ENCODE data around the gene GPR162. TPM values are rescaled to one million over a fixed set of nuclear protein-coding genes. Genes with fewer than 3 reads are reported as not detected.
A peak's percentile ranks its signal among the peaks of the same experiment; 100 is the strongest.
"Not testable (repeated sequence)": the region's sequence is repeated elsewhere in the genome, so short reads cannot be mapped to it uniquely, and the experiment has no call there.

GPR162 gene
- total RNA-seq, 4 donors from 2014 or later, result 1.3 to 2.3 (median 1.5) TPM; not detected in 1

- Histone ChIP-seq H3K4me3 (peak overlapping the region in 3 of 4 donors; percentile 73 to 89 (median 85)), H3K9me3 (no peaks in the 10 kb centered on the region), H3K27me3 (no peaks in the 10 kb centered on the region), H3K27ac (peak overlapping the region; percentile 78 to 94 (median 92)), H3K36me3 (peaks cover 5 to 37% (median 8%) of the 10 kb centered on the region in 3 donors), H3K4me1 (peaks cover 41 to 75% (median 42%) of the 10 kb centered on the region in 3 donors)
- WGBS, 2 donors, result 41 to 52% methylated on average over 7 to 11 of the region's 12 CpGs
- no peak for DNase-seq
- TF ChIP-seq, protein P1, sequence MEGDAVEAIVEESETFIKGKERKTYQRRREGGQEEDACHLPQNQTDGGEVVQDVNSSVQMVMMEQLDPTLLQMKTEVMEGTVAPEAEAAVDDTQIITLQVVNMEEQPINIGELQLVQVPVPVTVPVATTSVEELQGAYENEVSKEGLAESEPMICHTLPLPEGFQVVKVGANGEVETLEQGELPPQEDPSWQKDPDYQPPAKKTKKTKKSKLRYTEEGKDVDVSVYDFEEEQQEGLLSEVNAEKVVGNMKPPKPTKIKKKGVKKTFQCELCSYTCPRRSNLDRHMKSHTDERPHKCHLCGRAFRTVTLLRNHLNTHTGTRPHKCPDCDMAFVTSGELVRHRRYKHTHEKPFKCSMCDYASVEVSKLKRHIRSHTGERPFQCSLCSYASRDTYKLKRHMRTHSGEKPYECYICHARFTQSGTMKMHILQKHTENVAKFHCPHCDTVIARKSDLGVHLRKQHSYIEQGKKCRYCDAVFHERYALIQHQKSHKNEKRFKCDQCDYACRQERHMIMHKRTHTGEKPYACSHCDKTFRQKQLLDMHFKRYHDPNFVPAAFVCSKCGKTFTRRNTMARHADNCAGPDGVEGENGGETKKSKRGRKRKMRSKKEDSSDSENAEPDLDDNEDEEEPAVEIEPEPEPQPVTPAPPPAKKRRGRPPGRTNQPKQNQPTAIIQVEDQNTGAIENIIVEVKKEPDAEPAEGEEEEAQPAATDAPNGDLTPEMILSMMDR (IDR thresholded peaks at IDR 0.05), result no peak
- TF ChIP-seq POLR2A (IDR thresholded peaks at IDR 0.05), result no peak
- intact Hi-C loops (cut with DNase I), result loop anchor here (10.0 kb wide), 1 partner anchor 53 kb away; the partner anchor contains the start of gene ATN1
These were observed 49.7 kb downstream of the GPR162 start for GRCh38 chr12:6871052-6871957.

DNA sequence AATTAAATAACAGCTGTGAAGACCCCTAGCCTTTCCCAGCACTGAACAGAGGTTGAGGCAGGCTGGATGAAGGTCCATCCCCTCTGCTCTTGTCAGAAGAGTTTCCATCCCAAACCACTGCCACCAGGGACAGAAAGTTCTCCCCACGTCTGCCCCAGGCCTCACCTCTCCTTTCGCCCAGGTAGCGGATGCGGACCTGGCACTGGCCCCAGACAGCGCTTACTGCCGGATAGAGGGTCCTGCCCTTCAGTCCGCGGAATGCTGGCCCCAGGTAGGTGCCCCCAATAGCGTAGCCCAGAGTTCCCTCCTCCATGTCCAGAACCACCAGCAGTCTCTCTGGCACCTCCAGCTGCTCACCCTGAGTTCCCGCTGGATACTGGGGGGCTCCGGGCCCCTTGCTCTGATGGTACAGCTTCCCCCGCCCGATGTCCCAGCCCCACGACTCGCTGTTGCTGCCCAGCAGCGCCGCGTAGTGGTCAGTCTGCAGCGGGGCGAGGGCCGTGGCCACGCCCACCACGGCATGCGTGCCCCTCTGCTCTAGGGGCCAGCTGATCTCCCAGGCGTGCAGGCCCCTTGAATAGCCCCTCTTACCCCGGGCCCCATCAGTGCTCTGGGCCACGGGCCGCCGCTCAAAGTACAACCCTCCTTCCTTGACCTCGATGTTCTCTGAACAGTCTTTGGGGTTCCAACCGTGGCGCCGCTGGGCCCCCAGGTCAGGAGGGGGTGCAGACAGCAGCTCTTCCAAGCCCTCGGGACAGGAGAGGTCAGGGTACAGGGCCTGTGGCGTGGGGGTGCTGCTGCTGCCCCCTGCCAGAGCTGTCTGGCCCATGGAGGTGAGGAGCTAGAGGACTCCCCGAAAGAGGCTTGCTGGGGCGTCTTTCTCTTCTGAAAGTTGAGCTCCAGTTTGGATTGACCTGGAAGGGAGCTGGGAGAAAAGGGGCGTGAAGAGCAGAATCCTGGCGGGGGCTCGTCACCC lies 50.7 kb downstream of the GPR162 start:
- 3% methylated on average over 24 of the region's 40 CpGs; no CpG with 5 or more reads in 1 of the 2 donors for WGBS, 2 donors
- H3K36me3 ChIP-seq, result peaks cover 5 to 37% (median 8%) of the 10 kb centered on the region in 3 donors
- H3K9me3 ChIP-seq, result no peaks in the 10 kb centered on the region
- TF ChIP-seq POLR2A (IDR thresholded peaks at IDR 0.05), result no peak
- TF ChIP-seq, protein P1 (IDR thresholded peaks at IDR 0.05), result peak; percentile 82 to 96 (median 94)
- H3K27me3 ChIP-seq, result no peaks in the 10 kb centered on the region
- peak overlapping the region; percentile 53 to 89 (median 79) for H3K4me3 ChIP-seq
- DNase-seq, result no peak
- peaks cover 34 to 66% (median 36%) of the 10 kb centered on the region in 3 donors for H3K4me1 ChIP-seq
- peak overlapping the region; percentile 78 to 94 (median 92) for H3K27ac ChIP-seq
- intact Hi-C loops (cut with DNase I), result loop anchor here (10.0 kb wide), 1 partner anchor 52 kb away; the partner anchor contains the start of gene ATN1

GRCh38 chr12:6873094-6874014 lies 51.7 kb downstream of the GPR162 start, which contains the start of gene SPSB2:
SPSB2 (minus strand) TSS chr12:6873303; CDS start chr12:6872901, 402 bp downstream.
- 0 to 1% methylated on average over 7 to 16 of the region's 66 CpGs for WGBS, 2 donors
- intact Hi-C loops (cut with DNase I), result loop anchor here (10.0 kb wide), 1 partner anchor 51 kb away; the partner anchor contains the start of gene ATN1

GRCh38 chr12:6874015-6874368 lies 52.4 kb downstream of the GPR162 start:
- DNase-seq, H3K9me3 ChIP-seq, H3K27me3 ChIP-seq: not testable (repeated sequence)
- Histone ChIP-seq H3K4me3 (peak overlapping the region; percentile 53 to 89 (median 79)), H3K36me3 (peaks cover 5 to 42% (median 8%) of the 10 kb centered on the region in 3 donors), H3K27ac (peak overlapping the region; percentile 78 to 94 (median 92)), H3K4me1 (peaks cover 26 to 55% (median 28%) of the 10 kb centered on the region in 3 donors)
- intact Hi-C loops (cut with DNase I), result loop anchor here (10.0 kb wide), 1 partner anchor 51 kb away; the partner anchor contains the start of gene ATN1
- WGBS, 2 donors, result 56 to 58% methylated on average over 9 of the region's 9 CpGs

More at GRCh38 chr12:6873094-6874014, 51.7 kb downstream of the GPR162 start, which contains the start of gene SPSB2:
- TF ChIP-seq POLR2A (IDR thresholded peaks at IDR 0.05), result peak in 1 of 4 donors; percentile 84
- TF ChIP-seq, protein P1 (IDR thresholded peaks at IDR 0.05), result peak in 2 of 6 experiments; percentile 20 to 27
- H3K4me3 ChIP-seq, result peak within 1 kb of the TSS; percentile 53 to 89 (median 79)
- peak; percentile 78 for DNase-seq
- H3K36me3 ChIP-seq, result peaks cover 5 to 46% (median 8%) of the 10 kb centered on the region in 3 donors
- H3K4me1 ChIP-seq, result peaks cover 32 to 61% (median 35%) of the 10 kb centered on the region in 3 donors
- H3K27ac ChIP-seq, result peak within 1 kb of the TSS; percentile 78 to 94 (median 92)
- no peaks in the 10 kb centered on the region for H3K27me3 ChIP-seq
- no peaks in the 10 kb centered on the region for H3K9me3 ChIP-seq

Other genes starting within 250 kb of the GPR162 start
- 100 to 1,000 TPM; 116 to 165 (median 127) TPM for gene CHD4, start 214.4 kb upstream of the GPR162 start, total RNA-seq
- gene LPAR5, start 185.9 kb upstream of the GPR162 start, total RNA-seq, result 10 to 100 TPM; 12.8 to 46.0 (median 17.4) TPM
- 1 to 10 TPM in 2 of 4 donors, under 1 TPM in 1, not detected in 1; 0.35 to 4.0 (median 3.2) TPM for gene ACRBP, start 174.4 kb upstream of the GPR162 start, total RNA-seq
- gene ING4, start 158.7 kb upstream of the GPR162 start, total RNA-seq, result 10 to 100 TPM in 3 of 4 donors, 1 to 10 TPM in 1; 8.3 to 37.0 (median 26.9) TPM
- 10 to 100 TPM; 19.6 to 36.2 (median 26.8) TPM for gene ZNF384, start 132.4 kb upstream of the GPR162 start, total RNA-seq
- gene PIANP, start 121.0 kb upstream of the GPR162 start, total RNA-seq, result under 1 TPM in 2 of 4 donors, not detected in 2; 0.11 to 0.19 TPM
- gene COPS7A, start 97.8 kb upstream of the GPR162 start, total RNA-seq, result 10 to 100 TPM; 39.6 to 57.5 (median 49.1) TPM
- 100 to 1,000 TPM; 158 to 170 (median 162) TPM for gene MLF2, start 68.7 kb upstream of the GPR162 start, total RNA-seq
- 100 to 1,000 TPM in 3 of 4 donors, 10 to 100 TPM in 1; 78.2 to 149 (median 123) TPM for gene PTMS, start 55.5 kb upstream of the GPR162 start, total RNA-seq
- gene LAG3, start 49.3 kb upstream of the GPR162 start, total RNA-seq, result under 1 TPM in 3 of 4 donors, not detected in 1; 0.35 to 0.76 (median 0.50) TPM
- gene CD4, start 32.3 kb upstream of the GPR162 start, total RNA-seq, result 10 to 100 TPM in 1 of 4 donors, 1 to 10 TPM in 3; 1.2 to 11.8 (median 5.0) TPM
- gene P3H3, start 6.6 kb downstream of the GPR162 start, total RNA-seq, result 1 to 10 TPM; 2.6 to 6.6 (median 4.4) TPM
- under 1 TPM in 1 of 4 donors, not detected in 3; 0.76 TPM for gene GNB3, start 19.1 kb downstream of the GPR162 start, total RNA-seq
- 10 to 100 TPM in 3 of 4 donors, 1 to 10 TPM in 1; 5.9 to 20.0 (median 12.8) TPM for gene CDCA3, start 29.5 kb downstream of the GPR162 start, total RNA-seq
- 10 to 100 TPM; 50.6 to 60.0 (median 54.0) TPM for gene USP5, start 30.3 kb downstream of the GPR162 start, total RNA-seq
- gene TPI1, start 45.7 kb downstream of the GPR162 start, total RNA-seq, result 100 to 1,000 TPM; 547 to 938 (median 723) TPM
- 10 to 100 TPM in 1 of 4 donors, 1 to 10 TPM in 3; 4.3 to 15.8 (median 7.9) TPM for gene SPSB2, start 51.5 kb downstream of the GPR162 start, total RNA-seq
- gene LRRC23, start 83.0 kb downstream of the GPR162 start, total RNA-seq, result 1 to 10 TPM; 2.3 to 5.9 (median 4.8) TPM
- 1 to 10 TPM; 5.0 to 8.0 (median 5.5) TPM for gene ENO2, start 92.8 kb downstream of the GPR162 start, total RNA-seq
- gene ATN1, start 106.1 kb downstream of the GPR162 start, total RNA-seq, result 10 to 100 TPM; 12.2 to 28.8 (median 22.2) TPM
- not detected for gene RNU7-1, start 122.0 kb downstream of the GPR162 start, total RNA-seq
- 100 to 1,000 TPM; 110 to 377 (median 156) TPM for gene C12orf57, start 122.2 kb downstream of the GPR162 start, total RNA-seq
- gene PTPN6, start 129.5 kb downstream of the GPR162 start, total RNA-seq, result 10 to 100 TPM; 11.0 to 29.7 (median 21.5) TPM
- gene PHB2, start 148.8 kb downstream of the GPR162 start, total RNA-seq, result 100 to 1,000 TPM; 127 to 259 (median 241) TPM
- gene EMG1, start 149.1 kb downstream of the GPR162 start, total RNA-seq, result 10 to 100 TPM; 16.1 to 39.5 (median 36.2) TPM
- gene LPCAT3, start 196.7 kb downstream of the GPR162 start, total RNA-seq, result 10 to 100 TPM; 27.5 to 46.3 (median 32.7) TPM
- 100 to 1,000 TPM in 2 of 4 donors, 10 to 100 TPM in 2; 25.2 to 375 (median 110) TPM for gene C1S, start 238.9 kb downstream of the GPR162 start, total RNA-seq

Measured in esophagus squamous epithelium (tissue), 5 donors.